HG02763 (cell line): ENCODE measurements around the gene ERFL.

Experiments used
- ATAC-seq: cut with Tn5 transposase; IDR thresholded peaks from one replicate; pipeline ENCODE4 v1.9.1; 2021; ENCODE audit warnings: mild to moderate bottlenecking, moderate library complexity; ENCODE audit not compliant: unreplicated experiment

Gene ERFL

DNA sequence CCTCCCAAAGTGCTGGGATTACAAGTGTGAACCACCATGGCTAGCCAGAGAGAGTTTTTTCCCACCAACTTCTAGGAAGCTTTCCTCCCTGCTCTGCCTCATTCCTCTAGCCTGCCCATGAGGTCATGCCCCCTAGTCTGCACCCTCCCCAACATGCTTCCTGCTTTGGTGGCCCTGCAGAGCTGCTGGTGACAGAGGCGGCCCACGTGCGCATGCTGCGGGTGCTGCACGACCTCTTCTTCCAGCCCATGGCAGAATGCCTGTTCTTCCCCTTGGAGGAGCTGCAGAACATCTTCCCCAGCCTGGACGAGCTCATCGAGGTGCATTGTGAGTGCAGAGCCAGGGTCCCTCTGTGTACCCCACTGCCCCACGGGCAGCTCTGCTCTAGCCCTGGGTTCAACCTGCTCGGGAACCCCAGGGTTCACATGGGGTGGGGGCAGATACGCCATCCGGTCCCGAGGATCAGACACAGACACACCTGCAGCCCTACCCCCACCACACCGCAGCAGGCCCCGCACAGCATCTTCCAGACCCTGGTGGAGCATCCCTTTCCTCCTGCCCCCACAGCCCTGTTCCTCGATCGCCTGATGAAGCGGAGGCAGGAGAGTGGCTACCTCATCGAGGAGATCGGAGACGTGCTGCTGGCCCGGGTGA is 26.4 kb downstream of the ERFL start:
- no peak for ATAC-seq

DNA sequence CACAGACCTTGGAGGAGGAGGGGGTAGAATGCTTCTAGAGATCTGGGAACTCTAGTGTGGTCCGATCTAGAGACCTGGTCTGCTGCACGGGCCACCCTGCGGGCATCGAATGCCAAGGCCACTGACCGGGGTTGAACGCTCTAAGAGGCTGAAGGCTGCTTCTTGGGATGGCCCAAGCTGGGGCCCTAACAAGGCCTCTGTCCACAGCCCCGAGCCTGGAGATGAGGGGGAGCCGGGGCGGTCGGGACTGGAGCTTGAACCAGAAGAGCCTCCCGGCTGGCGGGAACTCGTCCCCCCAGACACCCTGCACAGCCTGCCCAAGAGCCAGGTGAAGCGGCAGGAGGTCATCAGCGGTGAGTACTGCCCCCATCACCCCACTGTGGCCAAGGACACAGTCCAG is 30.0 kb downstream of the ERFL start:
- ATAC-seq = no peak

DNA sequence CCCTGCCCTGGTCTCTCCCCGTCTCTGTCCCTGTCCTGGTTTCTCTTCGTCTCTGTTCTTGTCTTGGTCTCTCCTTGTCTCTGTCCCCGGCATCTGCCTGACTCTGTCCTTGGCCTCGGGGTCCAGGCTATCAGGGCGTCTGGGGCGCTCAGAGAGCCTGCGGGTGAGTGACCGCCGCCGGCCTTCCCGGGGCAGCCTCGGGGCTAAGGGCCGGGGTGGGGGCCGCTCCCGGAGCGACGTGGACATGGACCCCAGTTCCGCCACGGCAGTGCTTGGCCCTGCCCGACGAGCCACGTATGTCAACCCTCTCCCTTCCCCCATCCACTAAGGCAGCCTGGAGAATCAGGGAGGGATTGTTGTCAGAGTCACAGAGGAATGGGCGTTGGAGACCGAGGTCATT is 30.4 kb downstream of the ERFL start:
- no peak for ATAC-seq

DNA sequence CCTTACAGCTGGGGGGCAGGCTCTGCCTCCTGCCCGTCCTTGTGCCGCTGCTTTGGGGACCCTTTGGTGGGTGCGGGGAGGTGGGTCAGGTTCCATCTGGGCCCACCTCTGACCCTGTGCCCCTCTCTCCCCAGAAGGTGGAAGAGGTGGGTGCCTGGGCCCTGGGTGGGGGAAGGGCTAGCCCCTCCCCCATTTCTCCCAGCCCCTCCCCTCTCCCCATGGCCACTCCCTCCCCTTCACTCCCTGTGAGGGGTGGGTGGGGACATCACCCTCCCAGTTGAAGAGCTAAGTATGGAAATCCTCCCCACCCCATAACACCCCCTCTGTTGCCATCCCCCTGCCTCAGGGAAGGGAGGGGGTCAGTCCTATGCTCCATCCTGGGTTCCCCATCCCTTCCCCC is 31.1 kb downstream of the ERFL start:
- ATAC-seq = no peak

DNA sequence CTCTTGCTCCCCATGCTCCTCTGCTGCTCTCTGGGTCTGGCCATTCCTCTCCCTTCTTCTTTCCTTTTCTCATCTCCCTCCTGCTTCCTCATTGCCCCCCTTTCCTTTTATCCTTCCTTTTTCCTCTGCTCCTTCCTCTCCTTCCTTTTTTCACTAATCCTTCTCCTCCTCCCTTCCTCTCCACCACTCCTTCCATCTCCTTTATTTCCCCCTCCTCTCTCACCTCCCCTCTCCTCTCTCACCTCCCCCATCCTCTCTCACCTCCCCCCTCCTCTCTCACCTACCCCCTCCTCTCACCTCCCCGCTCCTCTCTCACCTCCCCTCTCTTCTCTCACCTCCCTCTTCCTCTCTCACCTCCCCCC is 31.7 kb downstream of the ERFL start:
- ATAC-seq = no peak

DNA sequence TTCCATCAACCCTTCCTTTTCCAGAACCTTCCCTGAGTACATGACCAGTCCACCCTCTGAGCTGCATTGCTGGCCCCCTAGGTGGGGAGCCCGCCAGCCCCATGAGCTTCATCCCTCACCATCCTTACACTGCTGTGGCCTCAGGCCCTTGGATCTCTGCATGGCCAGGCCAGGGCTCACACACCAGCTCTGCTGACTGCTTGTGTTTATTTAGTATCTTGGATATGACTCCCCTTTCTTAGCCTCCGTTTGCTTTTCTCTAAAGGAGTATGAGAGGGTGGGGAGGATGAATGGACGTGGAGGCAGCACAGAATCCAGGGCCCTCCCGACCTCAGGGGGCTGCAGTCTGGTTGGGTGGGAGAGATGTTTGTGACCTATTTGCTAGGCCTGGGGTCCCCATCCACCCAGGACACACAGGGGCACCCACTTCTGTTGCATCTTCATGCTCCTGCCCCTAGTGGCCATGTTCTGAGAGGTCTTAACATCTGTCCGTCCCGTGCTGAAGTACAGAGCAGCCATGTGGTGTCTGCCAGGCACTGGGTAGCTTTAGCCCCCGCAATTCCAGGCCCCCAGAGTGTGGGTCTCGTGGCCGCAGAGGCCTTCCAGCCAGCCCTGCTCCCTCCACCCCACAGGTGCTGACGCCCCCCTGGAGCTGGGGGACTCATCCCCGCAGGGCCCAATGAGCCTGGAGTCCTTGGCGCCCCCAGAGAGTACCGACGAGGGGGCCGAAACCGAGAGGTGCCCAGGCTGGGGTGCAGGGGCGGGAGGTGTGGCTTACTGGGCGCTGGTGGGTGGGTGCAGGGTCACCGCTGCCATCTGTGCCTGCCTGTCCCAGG is 32.3 kb downstream of the ERFL start:
- no peak for ATAC-seq

DNA sequence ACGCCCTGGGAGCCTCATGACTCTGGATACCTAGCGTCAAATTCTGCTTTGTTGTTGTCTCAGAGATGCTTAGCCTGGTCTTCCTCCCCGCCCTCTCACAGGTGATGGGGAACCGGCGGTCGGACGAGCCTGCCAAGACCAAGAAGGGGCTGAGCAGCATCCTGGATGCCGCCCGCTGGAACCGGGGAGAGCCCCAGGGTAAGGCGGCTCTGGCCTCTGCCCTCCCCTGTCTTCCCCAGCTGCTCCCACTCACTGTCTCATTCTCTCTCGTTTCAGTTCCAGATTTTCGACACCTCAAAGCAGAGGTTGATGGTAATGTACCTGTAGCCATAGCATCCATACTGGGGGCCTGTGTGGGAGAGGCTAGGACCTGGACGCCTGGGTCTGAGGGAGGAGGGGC is 33.9 kb downstream of the ERFL start:
- no peak for ATAC-seq

DNA sequence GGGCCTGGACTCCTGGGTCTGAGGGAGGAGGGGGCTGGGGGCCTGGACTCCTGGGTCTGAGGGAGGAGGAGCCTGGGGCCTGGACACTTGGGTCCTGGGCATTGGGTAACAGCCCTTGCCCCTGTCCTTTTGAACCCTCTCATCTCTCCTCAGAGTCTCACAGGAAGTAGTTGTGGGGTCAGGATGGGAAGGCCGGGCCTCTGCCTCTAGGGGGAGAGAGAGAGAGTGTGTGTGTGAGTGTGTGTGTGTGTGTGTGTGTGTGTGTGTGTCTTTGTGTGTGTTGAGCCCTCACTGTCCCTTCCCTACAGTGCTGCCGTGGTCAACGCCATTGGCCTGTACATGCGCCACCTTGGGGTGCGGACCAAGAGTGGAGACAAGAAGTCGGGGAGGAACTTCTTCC is 34.4 kb downstream of the ERFL start:
- ATAC-seq = no peak

DNA sequence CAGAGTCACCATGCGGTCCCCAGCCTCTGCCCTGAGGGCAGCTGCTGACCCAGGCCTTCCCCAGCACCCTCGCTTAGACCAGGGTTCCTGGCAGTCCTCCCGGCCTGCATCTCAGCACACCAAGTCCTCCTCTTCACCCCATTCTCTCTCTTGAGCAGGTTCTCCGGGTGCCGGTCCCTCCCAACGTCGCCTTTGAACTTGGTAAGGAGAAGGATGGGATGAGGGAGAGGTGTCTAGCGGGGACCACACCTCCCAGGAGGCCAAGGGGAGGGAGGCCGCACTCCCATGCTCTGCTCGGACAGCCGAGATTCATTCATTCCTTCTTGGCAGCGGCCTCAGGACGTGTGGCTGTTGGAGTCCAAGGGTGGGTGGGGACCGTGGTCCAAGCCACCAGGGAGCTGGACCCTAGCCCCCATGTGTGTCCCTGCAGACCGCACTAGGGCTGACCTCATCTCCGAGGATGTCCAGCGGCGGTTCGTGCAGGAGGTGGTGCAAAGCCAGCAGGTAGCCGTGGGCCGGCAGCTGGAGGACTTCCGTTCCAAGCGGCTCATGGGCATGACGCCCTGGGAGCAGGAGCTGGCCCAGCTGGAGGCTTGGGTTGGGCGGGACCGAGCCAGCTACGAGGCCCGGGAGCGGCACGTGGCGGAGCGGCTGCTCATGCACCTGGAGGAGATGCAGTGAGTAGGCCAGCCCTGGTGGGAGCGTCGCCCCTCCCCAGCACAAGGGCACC is 35.9 kb downstream of the ERFL start:
- no peak for ATAC-seq

DNA sequence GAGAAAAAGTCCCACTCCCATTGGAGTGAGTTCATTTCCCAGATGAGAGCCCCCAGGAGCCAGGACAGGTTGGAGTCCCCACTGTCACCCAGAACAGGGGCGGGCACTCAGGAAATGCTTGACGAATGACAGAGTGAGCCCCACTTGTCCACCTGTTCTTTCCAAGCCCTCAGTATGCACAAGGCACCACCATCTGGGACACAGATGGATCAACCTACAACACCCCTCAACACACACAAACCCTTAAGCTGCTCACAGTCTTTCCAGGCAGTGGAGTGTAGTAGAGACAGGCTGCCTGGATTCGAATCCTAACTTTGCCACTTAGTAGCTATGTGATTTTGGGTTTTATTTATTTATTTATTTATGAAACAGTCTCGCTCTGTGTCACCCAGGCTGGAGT is 37.3 kb downstream of the ERFL start:
- ATAC-seq = no peak

DNA sequence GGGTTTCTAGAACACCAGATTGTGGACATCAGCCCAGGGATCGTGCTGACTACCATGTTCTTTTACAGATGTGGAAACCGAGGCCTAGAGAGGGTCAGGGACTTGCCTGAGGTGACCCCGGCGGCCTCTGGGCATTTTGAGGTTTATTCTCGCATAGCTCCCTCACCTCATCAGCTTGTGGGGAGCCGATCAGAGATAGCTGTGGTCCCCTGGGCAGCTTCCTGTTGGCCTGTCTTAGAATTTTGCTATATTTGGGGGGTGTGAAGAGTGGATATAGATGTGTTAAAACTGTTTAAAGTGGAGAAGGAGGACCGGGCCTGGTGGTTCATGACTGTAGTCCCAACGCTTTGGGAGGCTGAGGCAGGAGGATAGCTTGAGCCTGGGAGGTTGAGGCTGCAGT is 38.4 kb downstream of the ERFL start:
- no peak for ATAC-seq

DNA sequence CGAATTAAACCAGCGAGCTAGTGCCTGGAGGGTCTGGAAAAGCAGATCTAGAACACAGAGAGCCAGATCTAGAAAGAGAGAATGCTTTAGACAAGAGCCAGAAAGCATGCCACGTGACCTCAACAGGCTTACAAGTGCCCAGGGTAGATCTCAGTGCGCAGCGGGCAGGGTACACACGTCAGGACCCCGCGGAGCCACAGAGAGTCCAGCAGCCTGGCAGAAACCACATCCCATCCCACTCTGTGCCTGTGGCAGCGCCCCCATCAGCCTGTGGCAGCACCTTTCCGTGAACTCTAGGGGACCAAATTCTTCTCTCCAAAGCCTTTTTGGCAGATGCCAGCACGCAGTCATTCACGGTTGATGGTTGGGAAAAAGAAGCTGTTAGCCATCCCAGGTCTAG is 39.3 kb downstream of the ERFL start:
- ATAC-seq = no peak

DNA sequence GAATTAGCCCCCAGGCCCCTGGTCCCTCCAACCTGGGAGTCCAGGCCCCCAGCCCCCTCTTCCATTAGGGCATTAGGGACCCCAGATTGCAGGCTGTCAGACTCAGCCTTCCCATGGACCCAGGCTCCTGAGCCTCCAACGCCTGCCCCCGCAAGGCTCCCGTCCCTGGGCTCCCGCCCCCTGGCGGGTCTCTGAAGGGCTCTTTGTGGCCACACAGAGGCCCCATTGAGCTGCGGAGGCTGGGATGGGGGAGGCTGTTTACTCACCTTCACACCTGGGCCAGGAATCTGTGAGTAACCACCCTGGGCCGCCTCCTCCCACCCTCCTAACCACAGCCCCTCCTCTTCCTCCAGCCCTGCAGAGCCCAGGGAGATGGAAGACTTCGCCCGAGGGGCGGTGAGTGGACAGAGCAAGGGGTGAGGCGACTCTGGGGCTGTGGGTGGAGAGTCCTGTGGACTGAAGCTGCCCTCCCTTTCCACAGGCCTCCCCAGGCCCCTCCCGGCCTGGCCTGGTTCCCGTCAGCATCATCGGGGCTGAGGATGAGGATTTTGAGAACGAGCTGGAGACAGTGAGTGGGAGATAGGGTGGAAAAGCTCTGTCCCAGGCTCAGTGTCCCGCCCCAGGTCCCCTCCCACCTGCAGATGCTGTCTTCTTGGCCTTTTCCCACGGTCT is 40.4 kb downstream of the ERFL start:
- no peak for ATAC-seq

DNA sequence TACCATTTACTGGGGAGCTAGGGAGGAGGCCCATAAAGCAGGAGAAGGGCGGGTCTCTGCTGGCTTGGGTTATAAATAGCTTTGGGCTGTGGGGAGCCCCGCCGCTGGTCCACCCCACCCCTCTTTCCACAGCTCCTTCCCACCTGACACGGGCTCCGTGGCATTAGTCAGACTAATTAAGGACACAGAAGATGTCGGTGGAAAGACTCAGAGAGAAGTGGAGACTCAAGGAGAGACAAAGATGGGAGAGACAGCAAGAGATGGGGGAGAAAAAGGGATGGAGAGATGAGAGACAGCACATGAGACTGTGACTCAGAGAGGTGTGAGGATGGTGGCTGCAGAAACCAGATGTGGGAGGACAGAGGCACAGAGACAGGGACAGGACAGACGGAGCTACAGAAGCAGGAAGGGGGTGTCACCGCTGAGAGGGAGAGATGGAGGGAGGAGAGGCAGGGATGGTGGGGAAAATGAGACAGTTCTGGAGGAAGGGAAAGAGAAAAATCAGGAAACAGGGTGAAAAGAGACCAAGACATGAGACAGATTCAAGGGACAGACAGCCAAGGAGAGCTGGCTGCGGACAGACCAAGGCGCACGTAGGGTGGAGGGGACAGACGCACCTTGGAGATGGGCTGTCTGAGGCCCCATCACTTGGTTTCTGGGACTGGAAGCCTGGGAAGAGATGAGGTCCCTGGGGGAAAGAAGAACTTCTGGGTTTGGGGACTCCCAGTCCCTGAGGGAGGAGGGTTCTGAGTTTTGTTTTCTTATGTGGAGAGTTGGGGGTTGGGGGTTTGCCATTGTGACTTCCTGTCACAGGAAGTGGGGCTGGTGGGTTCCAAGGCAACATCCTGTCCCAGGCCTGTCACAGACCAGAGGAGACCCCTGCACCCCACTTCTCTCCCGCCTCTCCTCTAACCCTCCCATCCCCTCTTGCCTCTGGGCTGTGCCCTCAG is 41.2 kb downstream of the ERFL start:
- no peak for ATAC-seq

DNA sequence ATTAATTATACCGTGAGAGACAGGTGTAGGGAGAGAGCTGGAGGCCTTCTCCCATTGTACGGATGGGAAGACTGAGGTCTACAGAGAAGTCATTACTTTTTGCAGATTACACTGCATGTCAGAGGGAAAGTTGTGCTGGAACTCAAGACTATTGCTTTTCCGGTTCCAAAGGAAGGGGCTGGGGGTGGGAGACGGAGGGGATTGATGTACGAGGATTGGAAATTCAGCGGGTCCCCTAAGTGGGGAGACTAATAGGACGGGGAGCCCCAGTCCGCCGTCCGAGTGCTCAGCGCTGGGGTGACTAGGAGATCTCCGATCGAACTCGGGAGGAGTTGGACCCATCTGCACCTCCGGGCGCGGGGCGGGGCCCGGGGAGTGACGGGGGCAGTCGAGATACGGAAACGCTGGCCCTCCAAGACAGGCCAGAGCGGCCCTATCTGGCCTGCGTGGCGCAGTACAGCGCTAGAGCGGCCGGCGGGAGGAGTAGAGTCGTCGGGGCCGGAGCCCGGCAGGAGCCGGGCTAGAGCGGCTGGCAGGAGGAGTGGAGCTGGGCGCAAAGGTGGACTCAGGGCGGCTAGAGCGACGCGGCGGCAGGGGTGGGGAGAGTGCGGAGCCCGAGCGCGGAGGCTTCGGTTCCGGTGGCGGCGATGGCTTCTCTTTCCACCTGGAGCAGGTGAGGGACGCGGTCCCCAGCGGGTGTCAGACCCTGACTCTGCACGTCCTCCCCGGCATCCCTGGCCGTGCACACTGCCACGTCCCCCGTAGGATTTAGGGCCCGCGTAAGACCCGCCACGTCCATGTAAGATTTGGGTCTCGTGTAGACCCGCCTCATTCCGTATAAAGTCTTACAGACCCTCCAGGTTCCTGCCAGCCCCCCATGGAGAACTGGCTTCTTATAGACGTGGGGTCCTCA is 44.2 kb downstream of the ERFL start:
- ATAC-seq = peak; percentile 75

DNA sequence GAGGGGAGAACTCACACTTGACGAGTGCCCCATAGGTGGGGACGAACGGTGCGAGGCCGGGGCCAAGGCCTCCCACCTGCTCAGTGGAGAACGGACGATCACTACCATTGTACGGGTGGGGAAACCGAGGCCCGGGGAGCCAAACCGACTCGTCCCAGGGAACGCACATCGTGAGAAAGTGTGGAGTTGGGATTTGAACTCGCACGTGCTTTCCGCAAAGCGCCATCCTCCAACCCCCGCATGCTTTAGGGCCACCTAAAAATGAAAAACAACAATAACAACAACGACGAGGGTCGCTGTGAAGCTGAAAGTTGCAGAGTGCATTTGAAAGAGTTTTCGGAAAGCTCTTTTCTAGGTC is 44.8 kb downstream of the ERFL start:
- ATAC-seq = no peak

DNA sequence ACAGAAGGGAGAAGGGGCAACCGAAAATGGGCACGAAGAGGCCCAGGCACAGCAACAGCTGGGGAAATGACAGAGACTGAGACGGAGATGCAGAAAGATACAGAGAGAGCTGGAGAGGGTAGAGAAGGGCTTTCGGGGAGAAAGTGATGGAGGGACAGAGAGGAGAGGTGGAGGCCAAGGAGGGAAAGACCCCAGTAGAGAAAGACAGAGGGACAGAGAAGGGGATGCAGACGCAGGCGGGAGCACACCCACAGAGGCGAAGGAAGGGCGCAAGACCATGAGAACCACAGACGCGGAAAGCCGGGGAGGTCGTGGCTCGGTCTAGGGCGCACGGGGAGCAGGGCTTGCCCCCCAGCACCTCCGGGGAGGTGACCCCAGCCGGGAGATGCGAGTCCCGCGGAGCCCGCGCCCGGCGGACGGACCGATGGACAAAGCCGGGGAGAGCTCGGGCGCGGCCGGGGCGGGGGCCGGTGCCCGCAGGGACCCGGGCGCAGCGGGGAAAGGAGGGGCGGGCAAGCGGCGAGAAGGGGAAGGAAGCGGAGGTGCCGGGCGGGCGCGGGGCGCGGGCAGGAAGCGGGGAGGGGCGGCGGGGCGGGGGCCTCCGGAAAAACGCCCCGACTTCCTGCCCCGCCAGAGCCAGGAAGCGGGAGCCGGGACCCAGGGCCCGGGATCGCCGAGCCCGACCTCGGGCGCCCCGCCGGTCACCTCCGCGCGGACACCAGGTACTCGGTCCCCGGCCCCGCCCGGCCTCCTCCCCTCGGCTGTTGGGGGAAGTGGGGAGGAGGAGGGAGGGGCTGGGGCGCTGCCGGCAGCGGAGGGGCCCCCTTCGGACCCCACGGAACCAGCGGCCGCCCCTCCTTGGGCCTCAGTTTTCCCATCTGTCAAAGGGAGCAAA is 45.4 kb downstream of the ERFL start, which contains the start of gene ARHGEF1:
ARHGEF1 (plus strand) TSS at position 617 of the 895 bp plus-strand sequence. CDS start 4,899 bp downstream, outside the sequence.
- ATAC-seq = no peak

DNA sequence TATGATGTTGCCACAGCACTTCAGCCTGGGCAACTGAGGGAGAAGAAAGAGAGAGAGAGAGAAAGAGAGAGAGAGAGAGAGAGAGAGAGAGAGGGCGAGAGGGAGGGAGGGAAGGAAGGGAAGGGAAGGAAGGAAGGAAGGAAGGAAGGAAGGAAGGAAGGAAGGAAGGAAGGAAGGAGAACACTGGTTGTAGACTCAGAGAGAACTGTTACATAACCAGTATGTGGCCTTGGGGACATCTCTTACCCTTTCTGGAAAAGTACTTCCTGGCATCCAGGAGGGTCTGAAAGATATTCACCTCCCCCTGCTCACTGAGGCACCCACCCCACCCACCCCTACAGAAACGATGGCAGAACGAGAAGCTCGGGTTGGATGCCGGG is 47.9 kb downstream of the ERFL start:
- ATAC-seq = no peak
